Fibroblast of skin of left quadriceps (primary cell): ENCODE measurements around the gene TMPRSS9.
"Not testable (repeated sequence)": the region's sequence is repeated elsewhere in the genome, so short reads cannot be mapped to it uniquely, and the experiment has no call there.

Experiments used
- DNase-seq, 2 experiments: peaks; one replicate each; pipeline ENCODE4 v3.0.0-alpha.2; 2013; ENCODE audit warnings: low read depth in 2 of 2

Gene TMPRSS9

GRCh38 chr19:2458776-2459175, 98.7 kb downstream of the TMPRSS9 start:
- not testable (repeated sequence) for DNase-seq

DNA sequence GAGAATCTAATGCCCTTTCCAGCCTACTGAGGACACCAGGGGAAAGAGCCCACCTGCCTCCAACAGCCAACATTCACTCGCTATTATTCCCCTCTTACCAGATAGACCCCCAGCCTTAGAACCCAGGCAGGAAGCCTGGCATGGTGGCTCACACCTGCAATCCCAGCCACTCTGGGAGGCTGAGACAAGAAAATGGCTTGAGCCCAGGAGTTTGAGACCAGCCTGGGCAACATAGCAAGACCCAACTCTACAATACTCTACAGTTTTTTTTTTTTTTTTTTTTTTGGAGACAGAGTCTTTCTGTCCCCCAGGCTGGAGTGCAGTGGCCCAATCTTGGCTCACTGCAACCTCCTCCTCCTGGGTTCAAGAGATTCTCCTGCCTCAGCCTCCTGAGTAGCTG, 100.2 kb downstream of the TMPRSS9 start:
- DNase-seq: no peak

DNA sequence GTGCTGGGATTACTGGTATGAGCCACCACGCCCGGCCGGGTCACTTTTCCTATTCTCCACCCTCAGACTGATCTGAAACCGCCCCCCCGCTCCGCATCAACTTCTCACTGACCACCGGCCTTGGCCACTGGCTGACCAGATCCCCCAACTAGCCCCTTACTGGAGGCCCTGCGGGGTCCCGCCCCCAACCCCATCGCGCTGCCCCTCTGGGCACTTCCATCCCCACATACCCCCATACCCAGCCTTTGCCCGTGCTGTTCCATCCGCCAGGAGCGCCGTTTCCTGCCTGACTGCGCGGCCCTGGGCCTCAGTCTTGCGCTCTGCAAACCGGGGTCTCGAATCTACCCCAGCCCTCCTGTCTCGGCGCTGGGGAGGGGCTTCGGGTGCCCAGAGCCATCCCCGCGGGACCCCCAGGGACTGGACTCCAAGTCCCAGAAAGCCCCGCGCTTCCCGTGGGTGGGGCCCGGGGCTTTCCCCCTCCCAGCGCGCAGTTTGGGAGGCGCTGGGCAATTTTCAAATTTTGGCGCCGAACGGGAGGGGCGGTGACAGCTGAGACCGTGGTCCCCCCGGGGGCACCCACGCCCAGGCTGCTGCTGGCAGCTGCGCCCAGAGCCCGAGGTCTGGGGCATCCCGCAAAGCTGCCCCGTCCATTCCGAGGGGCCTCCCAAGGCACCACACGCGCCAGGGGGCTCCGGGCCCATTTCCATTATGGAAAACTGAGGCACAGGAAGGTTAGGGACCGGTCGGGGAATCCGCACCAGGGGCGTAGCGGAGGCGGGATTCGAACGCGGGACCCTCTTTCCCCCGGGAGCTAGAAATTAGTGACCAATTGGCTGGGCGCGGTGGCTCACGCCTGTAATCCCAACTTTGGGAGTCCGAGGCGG, 101.9 kb downstream of the TMPRSS9 start:
- no peak for DNase-seq

GRCh38 chr19:2462635-2463421, 102.8 kb downstream of the TMPRSS9 start:
- peak; percentile 97 to 98 for DNase-seq

- not testable (repeated sequence) for DNase-seq
Measured at GRCh38 chr19:2463694-2464093, 103.6 kb downstream of the TMPRSS9 start.

DNA sequence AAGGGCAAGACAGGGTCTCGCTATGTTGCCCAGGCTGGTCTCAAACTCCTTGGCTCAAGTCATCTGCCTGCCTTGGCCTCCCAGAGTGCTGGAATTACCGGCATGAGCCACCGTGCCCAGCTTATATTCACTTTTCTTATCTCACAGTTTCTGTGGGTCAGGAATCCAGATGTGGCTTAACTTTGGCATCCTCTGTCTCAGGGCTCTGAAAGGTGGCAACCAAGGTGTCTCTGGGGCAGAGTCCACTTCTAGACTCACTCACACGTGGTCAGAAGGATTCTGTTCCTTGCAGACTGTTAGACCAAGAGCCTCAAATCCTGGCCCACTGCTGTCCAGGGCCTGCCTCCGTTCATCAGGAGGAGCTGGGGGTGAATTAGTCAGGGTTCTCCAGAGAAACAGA, 104.3 kb downstream of the TMPRSS9 start:
- no peak for DNase-seq

DNA sequence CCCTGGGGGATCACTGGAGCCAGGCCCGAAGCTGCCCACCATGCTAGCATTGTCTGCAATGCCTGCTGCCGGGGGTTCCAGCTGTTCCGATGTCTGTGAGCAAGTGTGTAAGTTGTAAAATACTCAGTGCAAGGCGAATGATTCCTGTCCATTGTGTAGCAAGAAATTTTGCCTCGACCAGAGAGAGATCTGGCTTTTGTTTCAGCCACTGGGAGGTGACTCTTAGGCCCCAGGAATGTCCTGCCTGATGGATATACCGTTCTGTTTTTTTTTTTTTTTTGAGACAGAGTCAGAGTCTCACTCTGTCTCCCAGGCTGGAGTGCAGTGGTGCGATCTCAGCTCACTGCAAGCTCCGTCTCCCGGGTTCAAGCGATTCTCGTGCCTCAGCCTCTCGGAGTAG, 108.5 kb downstream of the TMPRSS9 start:
- DNase-seq: no peak

GRCh38 chr19:2469102-2469914, 109.2 kb downstream of the TMPRSS9 start:
- DNase-seq: peak in 1 of 2 experiments; percentile 72

- not testable (repeated sequence) for DNase-seq
Measured at GRCh38 chr19:2469915-2470200, 109.8 kb downstream of the TMPRSS9 start.

DNA sequence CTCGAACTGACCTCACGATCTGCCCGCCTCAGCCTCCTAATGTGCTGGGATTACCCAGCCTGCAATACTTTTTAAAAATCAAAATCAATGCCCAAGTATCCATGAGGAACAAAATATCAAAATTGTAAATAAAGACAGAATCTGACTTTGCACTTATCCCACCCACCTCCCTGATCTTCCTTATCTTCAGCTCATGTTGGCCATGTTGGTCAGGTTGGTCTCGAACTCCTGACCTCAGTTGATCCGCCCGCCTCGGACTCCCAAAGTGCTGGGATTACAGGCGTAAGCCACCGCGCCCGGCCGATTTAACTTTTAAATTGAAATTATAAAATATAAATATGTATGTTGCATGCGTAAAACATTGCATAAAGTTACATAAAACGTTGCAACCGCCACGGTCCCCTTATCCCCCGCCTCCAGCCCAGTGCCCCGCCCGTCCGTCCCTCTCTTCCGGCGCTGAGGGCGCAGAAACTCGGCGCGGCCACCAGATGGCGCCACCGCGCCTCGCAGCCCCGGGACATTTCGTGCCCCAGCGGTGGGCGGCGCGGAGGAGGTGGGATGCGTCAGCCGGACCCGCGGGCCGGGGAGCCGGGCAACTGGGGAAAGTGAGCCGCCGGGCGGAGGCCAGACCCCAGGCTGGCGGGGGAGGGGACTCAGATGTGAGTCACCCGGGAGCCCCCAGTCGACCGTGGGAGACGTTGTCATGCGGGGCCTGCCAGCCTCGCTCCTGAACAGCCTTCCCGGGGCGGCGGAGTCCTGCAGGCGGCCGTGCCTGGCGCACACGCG, 114.4 kb downstream of the TMPRSS9 start:
- DNase-seq: peak; percentile 76 to 77

DNA sequence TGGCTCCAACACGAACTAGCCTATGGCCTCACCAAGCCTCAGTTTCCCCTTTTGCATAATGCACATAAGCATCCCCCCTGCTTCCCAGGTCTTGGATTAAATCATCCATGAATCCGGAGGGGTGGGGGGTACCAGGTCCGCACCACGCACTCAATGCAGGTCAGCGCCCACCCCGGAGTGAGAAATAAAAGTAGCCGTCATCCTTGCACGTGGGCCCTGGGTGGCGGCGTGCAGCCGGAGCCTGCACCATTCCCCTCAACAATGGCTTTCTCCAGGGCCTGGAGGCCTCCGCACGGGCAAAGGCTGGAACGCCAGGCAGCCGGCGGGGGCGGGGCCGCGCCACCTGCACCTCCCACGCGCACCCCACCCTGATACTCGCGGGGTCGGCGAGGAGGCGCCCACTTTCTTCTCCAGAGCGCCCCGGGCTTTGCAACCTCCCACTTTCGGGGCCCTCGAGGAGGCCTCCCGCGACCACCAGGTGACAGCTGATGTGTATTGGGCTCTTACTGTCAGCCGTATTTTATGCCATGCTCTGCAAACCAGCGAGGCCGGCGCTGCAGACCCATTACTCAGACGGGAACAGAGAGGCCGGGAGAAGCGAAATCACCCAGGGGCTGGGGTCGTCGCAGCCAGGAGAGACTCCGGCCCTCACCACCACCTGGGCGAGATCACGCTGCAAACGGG, 115.1 kb downstream of the TMPRSS9 start:
- DNase-seq: no peak
